ENCODE results near the gene SAPCD2.

SAPCD2 gene

DNA sequence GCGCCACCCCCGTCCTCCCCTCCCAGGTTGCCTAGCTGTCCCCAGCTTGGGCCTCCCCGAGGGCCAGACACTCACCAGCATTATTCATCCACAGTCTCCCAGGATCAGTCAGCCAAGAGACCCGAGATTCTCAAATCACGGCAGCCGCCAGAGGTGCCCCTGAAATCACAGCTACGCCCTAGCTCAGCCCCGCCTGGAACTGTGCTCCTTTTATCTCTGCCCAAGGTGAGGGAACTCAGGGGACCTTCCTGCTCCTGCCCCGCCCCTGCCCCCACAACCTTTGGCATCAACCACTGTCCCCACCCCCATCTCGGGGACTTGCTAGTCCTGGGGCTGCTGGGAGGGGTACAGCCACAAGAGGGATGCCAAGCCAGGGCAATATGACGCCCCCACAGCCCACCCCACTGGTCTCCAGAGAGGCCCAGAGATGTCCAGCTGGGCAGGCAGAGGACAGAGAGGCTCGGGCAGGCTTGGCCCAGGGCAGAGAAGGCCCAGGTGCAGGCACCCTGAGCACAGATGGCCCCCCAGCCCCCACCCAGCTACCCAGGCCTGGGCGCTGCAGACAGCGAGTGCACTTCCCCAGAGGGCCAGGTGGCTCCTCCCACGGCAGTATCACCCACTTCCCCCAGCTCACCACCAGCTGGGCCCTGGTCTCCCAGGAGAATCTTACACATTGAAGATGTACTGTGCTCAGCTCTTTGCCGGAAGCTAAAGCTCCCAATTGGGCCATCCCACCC lies 38.3 kb downstream of the SAPCD2 start, which contains the start of gene FUT7:
TSS of gene FUT7 (minus strand) at position 185 of the 737 bp plus-strand sequence. CDS start at position 88, 97 bp downstream.
- Mint-ChIP-seq H3K27ac (ENCODE audit: low read depth) (peak within 1 kb of the TSS; percentile 64), H3K27me3 (no peaks in the 10 kb centered on the region), H3K36me3 (ENCODE audit: insufficient read depth) (peaks cover 17% of the 10 kb centered on the region), H3K4me1 (peaks cover 49% of the 10 kb centered on the region), H3K4me3 (peak within 1 kb of the TSS; percentile 86), H3K9me3 (no peaks in the 10 kb centered on the region)
- peak in 1 of 2 donors; percentile 20 for DNase-seq (ENCODE audit: low spot score in 2 of 2)
- ATAC-seq (replicated peaks; ENCODE audit: extremely low read depth, poor library complexity, severe bottlenecking) = no peak

DNA sequence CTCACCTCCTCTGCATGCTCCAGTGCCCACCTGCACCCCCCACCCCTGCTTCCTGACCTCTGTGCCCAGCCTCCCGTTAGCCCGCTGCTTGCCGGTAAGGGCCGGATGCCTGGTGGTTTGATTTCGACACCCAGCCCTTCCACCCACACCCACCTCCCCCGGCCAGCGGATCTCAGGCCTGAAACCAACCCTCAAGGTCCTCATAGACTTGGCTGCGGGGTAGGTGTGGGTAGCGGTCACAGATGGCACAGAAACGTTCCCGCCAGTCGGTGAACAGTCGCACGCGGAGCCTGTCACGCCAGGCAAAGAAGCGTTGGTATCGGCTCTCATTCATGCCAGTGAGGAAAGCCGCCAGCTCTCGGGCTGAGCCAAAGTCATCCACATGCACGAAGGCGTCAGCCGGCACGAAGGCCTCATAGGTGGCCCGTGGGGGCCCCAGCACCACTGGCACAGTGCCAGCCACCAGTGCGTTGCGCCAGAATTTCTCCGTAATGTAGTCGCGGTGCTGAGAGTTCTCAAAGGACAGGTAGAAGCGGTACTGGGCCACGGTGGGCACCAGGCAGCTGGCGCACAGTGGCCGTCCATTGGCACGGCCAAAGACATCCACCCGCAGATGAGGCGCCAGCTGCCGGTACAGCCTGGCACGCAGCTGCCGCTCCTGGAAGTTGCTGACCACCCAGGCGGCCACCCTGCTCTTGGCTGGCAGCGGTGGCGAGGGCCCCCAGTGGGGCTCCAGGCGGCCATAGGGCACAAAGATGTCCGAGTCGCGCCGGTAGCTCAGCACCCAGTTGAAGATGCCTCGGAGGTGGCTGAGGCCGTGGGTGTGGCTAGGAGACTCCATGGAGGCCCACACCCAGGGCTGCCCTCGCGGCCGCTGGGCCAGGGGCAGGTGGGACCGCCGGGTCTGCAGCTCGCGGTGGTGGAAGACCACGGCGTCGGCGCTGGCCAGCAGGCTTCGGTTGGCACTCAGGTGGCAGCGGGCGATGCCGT lies 39.5 kb downstream of the SAPCD2 start:
- peak overlapping the region; percentile 13 for H3K27ac Mint-ChIP-seq (ENCODE audit: low read depth)
- H3K36me3 Mint-ChIP-seq (ENCODE audit: insufficient read depth) = peaks cover 17% of the 10 kb centered on the region
- H3K4me3 Mint-ChIP-seq = peak overlapping the region; percentile 86
- peak in 1 of 2 donors; percentile 17 for DNase-seq (ENCODE audit: low spot score in 2 of 2)
- H3K9me3 Mint-ChIP-seq = no peaks in the 10 kb centered on the region
- ATAC-seq (replicated peaks; ENCODE audit: extremely low read depth, poor library complexity, severe bottlenecking) = no peak
- H3K4me1 Mint-ChIP-seq = peaks cover 60% of the 10 kb centered on the region
- H3K27me3 Mint-ChIP-seq = no peaks in the 10 kb centered on the region

DNA sequence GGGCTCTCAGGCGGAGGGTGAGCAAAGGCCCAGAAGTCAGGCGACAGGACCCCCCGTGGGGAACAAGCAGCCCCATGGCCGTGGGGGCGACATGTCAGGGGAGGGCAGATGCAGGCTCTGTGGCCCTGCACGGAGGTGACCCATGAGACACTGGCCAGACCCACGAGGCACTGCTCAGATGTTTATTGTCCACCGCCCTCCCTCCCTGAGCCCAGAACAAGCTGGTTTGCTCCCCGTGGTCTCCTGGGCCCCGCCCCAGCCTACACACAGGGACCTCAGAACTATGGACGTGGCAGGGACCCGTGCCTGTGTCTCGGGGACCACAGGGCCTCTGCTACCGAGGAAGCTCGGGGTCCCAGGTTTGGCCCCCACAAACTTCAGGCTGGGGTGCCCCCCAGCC lies 40.4 kb downstream of the SAPCD2 start:
- H3K4me3 Mint-ChIP-seq = peak overlapping the region; percentile 86
- DNase-seq (ENCODE audit: low spot score in 2 of 2) (no peak), ATAC-seq (replicated peaks; ENCODE audit: extremely low read depth, poor library complexity, severe bottlenecking) (no peak)
- H3K27ac Mint-ChIP-seq (ENCODE audit: low read depth) = peak overlapping the region; percentile 75
- no peaks in the 10 kb centered on the region for H3K9me3 Mint-ChIP-seq
- H3K36me3 Mint-ChIP-seq (ENCODE audit: insufficient read depth) = peaks cover 17% of the 10 kb centered on the region
- H3K27me3 Mint-ChIP-seq = no peaks in the 10 kb centered on the region
- peaks cover 56% of the 10 kb centered on the region for H3K4me1 Mint-ChIP-seq

DNA sequence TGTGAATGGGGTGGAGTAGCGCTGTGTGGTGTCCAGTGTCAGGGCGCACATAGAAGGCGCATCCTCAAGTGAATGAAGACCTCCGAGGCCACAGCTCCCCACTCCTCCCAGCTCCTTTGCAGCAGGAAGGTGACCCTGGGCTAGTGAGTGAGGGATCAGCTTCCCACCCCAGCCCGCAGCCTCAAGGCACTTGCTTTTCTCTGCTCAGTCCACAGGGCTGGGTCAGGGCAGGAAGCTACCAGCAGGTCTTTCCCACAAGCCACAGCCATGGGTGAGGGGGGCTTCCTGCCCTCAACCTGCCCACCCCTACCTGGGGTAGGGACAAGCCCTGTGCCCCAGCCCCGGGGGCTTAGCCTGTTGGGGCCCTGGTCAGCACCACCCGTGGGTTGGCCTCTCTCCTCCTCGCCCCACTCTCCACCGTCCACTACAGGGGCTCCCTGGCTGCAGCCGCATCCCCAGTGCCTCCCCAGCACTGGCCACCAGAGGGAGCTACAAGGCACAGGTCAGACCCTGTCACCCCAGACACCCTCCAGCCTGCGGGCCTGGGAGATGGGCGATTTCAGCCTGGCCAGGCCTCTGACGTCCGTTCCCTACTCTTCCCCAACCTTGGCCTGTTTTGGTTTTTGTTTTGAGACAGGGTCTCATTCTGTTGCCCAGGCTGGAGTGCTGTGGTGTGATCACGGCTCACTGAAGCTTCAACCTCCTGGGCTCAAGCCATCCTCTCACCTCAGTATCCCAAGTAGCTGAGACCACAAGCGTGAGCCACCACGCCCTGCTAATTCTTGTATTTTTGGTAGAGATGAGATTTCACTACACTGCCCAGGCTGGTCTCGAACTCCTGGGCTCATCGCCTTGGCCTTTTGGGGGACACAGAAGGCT lies 41.1 kb downstream of the SAPCD2 start:
- peak; percentile 37 to 62 for DNase-seq (ENCODE audit: low spot score in 2 of 2)
- Mint-ChIP-seq H3K27me3 (no peaks in the 10 kb centered on the region), H3K4me3 (peak overlapping the region; percentile 86), H3K27ac (ENCODE audit: low read depth) (peak overlapping the region; percentile 75), H3K36me3 (ENCODE audit: insufficient read depth) (peaks cover 15% of the 10 kb centered on the region), H3K9me3 (no peaks in the 10 kb centered on the region), H3K4me1 (peaks cover 49% of the 10 kb centered on the region)
- ATAC-seq (replicated peaks; ENCODE audit: extremely low read depth, poor library complexity, severe bottlenecking) = peak; percentile 22

DNA sequence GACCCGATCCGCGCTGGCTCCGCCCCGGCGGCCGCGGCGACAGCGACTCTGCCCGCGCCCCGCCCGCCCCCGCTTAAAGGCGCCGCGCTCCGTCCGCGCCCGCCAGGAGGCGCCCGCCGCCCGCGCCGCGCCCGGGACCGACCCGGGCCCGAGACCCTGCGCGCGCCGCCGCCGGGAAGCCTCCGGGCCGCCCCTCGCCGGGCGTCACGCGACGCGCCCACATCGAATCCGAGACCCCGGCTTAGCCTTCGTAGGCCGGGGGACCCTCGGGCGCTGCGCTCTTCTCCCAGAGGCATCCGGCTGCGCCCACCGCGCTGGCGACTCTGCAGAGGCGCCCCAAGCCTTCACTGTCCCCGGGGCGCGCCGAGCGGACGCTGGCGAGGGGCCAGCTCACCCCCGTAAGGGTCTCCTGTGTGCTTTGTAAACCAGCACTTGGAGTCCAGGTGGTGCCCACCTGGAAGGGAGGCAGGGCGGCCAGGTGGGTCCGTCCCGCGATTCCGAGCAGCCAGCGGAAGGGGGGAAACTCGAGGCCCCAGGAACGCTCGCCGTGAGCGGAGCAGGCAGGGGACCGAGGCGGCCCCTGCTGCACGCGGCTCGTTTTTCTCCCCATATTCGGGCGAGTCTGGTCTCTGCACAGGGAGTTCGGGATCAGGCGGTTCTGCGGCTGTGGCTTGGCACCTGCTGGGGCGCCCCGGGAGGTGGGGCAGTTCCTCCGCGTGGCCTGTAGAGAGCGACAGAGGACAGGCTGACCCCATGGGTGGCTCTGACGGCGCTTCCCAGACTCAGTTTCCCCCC lies 41.9 kb downstream of the SAPCD2 start:
- Mint-ChIP-seq H3K4me1 (peaks cover 48% of the 10 kb centered on the region), H3K27ac (ENCODE audit: low read depth) (peak overlapping the region; percentile 75), H3K27me3 (no peaks in the 10 kb centered on the region), H3K9me3 (no peaks in the 10 kb centered on the region), H3K36me3 (ENCODE audit: insufficient read depth) (peaks cover 15% of the 10 kb centered on the region), H3K4me3 (peak overlapping the region; percentile 86)
- peak; percentile 51 for ATAC-seq (replicated peaks; ENCODE audit: extremely low read depth, poor library complexity, severe bottlenecking)
- peak; percentile 45 to 50 for DNase-seq (ENCODE audit: low spot score in 2 of 2)

DNA sequence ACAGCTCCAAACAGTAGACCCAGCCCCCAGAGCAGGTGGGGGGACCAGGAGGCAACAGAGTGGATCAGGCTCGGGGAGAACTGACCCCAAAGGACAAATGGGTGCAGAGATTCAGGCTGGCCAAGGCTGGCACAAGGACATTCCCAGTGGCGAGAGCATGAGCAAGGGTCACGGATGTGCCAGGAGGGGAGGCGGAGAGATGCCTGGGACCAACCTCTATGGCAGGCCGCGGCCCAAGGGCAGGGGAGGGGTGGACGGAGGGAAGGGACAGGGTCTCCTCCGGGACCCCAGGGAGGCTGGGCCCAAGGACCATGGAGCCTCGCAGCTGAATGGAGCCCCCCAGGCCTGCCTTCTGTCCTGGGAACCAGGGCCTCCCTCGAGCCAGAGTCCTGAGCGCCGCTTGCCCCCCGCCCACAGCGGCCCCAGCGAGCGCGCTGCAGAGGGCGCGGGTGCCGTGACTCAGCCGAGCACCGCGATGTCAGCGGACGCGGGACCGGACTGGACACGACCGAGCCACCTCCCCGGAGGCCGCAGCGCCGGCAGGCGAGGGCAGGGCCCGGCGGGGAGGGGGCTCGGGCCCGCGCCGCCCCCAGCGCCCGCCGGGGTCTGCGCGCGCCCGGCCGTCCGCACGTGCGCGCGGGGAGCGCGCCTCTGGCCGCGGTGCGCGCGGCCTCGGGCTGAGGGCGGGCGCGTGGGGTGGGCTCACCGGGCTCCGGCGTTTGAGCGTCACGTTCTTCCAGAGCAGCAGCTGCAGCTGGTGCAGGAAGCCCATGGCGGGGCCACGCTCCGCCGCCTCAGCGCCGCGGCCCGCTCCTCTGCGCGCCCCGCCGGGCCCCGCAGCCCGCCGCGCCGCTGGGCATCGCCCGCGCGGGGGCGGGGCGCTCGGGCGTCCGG lies 42.7 kb downstream of the SAPCD2 start, which contains the start of gene ABCA2:
TSS of gene ABCA2 (minus strand) at position 869 of the 894 bp plus-strand sequence. CDS start at position 772, 97 bp downstream.
- Mint-ChIP-seq H3K4me1 (peaks cover 41% of the 10 kb centered on the region), H3K27ac (ENCODE audit: low read depth) (peak within 1 kb of the TSS; percentile 90), H3K4me3 (peak within 1 kb of the TSS; percentile 86), H3K27me3 (no peaks in the 10 kb centered on the region), H3K36me3 (ENCODE audit: insufficient read depth) (peaks cover 16% of the 10 kb centered on the region), H3K9me3 (no peaks in the 10 kb centered on the region)
- ATAC-seq (replicated peaks; ENCODE audit: extremely low read depth, poor library complexity, severe bottlenecking) (no peak), DNase-seq (ENCODE audit: low spot score in 2 of 2) (no peak)

DNA sequence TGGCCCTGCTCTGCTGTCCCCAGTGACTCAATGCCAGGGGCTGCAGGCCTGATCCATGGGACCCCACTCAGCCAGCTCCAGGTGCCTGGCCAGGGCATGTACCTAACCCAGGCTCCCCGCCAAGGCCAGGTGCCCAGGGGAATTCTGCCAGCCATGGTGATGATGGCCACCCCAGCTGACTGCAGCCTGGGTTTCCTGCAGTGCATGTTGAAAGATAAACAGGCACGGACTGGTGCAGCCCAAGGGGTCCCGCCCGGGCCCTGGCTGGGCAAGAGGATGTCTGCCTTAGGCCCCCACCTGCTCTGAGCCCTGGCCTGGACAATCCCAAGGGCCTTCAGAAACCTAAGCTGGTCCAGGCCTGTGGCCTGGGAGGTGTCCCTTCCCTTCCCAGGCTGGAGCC lies 43.5 kb downstream of the SAPCD2 start:
- ATAC-seq (replicated peaks; ENCODE audit: extremely low read depth, poor library complexity, severe bottlenecking) (no peak), DNase-seq (ENCODE audit: low spot score in 2 of 2) (no peak)
- Mint-ChIP-seq H3K27me3 (no peaks in the 10 kb centered on the region), H3K9me3 (no peaks in the 10 kb centered on the region), H3K4me1 (peaks cover 38% of the 10 kb centered on the region), H3K4me3 (peak overlapping the region; percentile 86), H3K27ac (ENCODE audit: low read depth) (peak overlapping the region; percentile 90), H3K36me3 (ENCODE audit: insufficient read depth) (peaks cover 17% of the 10 kb centered on the region)

DNA sequence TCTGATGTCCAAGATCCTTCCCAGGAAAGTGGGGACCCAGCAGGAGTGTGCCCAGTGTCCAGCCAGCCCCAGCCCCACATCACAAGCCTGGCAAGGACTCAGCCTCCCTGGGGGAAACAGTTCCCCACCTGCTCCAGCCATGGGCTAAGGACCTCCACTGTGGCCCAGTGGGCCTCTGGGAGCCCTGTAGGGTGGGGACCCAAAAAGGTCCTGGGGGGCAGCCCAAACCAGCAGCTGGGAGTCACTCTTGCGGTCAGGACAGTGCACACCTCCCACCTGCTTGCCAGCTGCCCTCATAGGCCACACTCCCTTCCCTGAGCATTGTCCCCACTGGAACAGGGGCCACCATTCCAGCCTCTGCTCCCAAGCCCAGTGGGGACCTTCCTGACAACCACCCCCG lies 44.0 kb downstream of the SAPCD2 start:
- ATAC-seq (replicated peaks; ENCODE audit: extremely low read depth, poor library complexity, severe bottlenecking) = no peak
- Mint-ChIP-seq H3K27me3 (no peaks in the 10 kb centered on the region), H3K4me1 (peaks cover 36% of the 10 kb centered on the region), H3K27ac (ENCODE audit: low read depth) (peak overlapping the region; percentile 90), H3K9me3 (no peaks in the 10 kb centered on the region), H3K4me3 (peak overlapping the region; percentile 86), H3K36me3 (ENCODE audit: insufficient read depth) (peaks cover 16% of the 10 kb centered on the region)
- DNase-seq (ENCODE audit: low spot score in 2 of 2) = no peak

DNA sequence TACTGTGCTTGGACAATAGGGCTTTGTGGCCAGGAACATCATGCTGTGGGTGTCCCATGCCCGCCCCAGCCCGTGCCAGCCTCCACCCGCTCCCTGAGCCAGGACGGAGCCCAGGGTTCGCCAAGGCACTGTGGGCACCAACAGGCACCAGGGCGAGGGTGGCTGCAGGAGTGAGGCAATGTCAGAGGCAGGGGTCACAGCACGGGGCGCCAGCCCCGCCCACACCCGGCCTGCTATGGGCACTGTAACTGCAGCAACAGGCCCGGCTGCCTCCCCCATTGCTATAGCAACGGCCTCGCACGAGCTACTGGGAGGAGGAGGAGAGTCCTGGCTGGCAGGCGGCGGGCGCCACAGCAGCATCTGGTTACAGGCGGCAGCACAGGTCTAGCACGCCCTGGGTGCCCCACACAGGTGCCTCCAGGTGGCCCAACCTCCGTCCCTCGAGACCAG lies 44.8 kb downstream of the SAPCD2 start:
- Mint-ChIP-seq H3K9me3 (no peaks in the 10 kb centered on the region), H3K4me3 (no peak overlapping the region), H3K4me1 (peaks cover 31% of the 10 kb centered on the region), H3K27me3 (no peaks in the 10 kb centered on the region), H3K27ac (ENCODE audit: low read depth) (no peak overlapping the region), H3K36me3 (ENCODE audit: insufficient read depth) (peaks cover 14% of the 10 kb centered on the region)
- DNase-seq (ENCODE audit: low spot score in 2 of 2) (no peak), ATAC-seq (replicated peaks; ENCODE audit: extremely low read depth, poor library complexity, severe bottlenecking) (no peak)

DNA sequence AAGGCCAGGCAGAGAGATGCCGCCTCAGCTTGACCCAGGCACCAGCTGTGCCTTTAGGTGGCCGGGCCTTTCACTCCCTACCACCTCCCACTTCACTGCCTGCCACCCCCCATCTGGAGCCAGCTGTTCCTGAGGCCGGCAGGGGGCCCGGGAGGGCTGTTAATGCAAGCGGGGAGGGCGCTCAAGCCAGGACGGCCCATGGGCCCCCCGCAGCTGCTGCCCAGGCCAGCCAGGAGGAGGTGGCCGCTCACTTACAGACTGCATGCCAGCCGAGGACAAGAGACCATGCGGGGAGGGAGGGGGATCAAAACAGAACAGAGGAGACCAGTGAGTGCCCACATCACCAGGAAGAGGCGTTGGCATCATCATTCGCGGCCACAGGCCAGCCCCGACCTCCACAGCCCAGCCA lies 46.8 kb downstream of the SAPCD2 start:
- no peak overlapping the region for H3K27ac Mint-ChIP-seq (ENCODE audit: low read depth)
- H3K27me3 Mint-ChIP-seq = no peaks in the 10 kb centered on the region
- H3K4me3 Mint-ChIP-seq = no peak overlapping the region
- DNase-seq (ENCODE audit: low spot score in 2 of 2) (no peak), ATAC-seq (replicated peaks; ENCODE audit: extremely low read depth, poor library complexity, severe bottlenecking) (no peak)
- no peaks in the 10 kb centered on the region for H3K9me3 Mint-ChIP-seq
- H3K36me3 Mint-ChIP-seq (ENCODE audit: insufficient read depth) = peaks cover 8% of the 10 kb centered on the region
- H3K4me1 Mint-ChIP-seq = peaks cover 18% of the 10 kb centered on the region

All from central memory CD8-positive, alpha-beta T cell (primary cell).